Activated CD4-positive, alpha-beta memory T cell treated with anti-CD3 and anti-CD28 coated beads, Interleukin-2, amount 10 ng/mL, durations not matched to agents 7 days and 5 days (primary cell): ENCODE measurements around the gene MTHFR. TPM values are rescaled to one million over a fixed set of nuclear protein-coding genes. Genes with fewer than 3 reads are reported as not detected.

Source experiments
- CTCF ChIA-PET: fragments of 350-600 bp; sonication (Branson Sonifier 250); formaldehyde crosslinking; loops from one replicate; lab custom pipeline; 2021; ENCODE audit warnings: antibody characterized with exemption, inconsistent platforms; lab: Charles Lee
- POLR2A ChIA-PET: fragments of 350-600 bp; sonication (Branson Sonifier 250); formaldehyde crosslinking; loops from one replicate; lab custom pipeline; 2021; ENCODE audit warnings: antibody characterized with exemption; lab: Charles Lee
- DNase-seq: peaks from one replicate; pipeline ENCODE4 v3.0.0-alpha.2; 2020
- H3K27ac Mint-ChIP-seq: one replicate; pipeline ENCODE4 v1.8.0; 2021; ENCODE audit warnings: mild to moderate bottlenecking, mixed read lengths
- H3K27me3 Mint-ChIP-seq: one replicate; pipeline ENCODE4 v1.8.0; 2021; ENCODE audit warnings: mixed read lengths
- H3K36me3 Mint-ChIP-seq: one replicate; pipeline ENCODE4 v1.8.0; 2021; ENCODE audit warnings: low read depth, mixed read lengths
- H3K4me1 Mint-ChIP-seq: one replicate; pipeline ENCODE4 v1.8.0; 2021; ENCODE audit warnings: mixed read lengths
- H3K4me3 Mint-ChIP-seq: one replicate; pipeline ENCODE4 v1.8.0; 2021; ENCODE audit warnings: mild to moderate bottlenecking, mixed read lengths
- H3K9me3 Mint-ChIP-seq: one replicate; pipeline ENCODE4 v1.8.0; 2021; ENCODE audit warnings: mixed read lengths
- total RNA-seq, 2 experiments: library from RNA; stranded (reverse); gene quantifications; one replicate each; pipeline ENCODE4 v1.2.3, GENCODE V29; 2021

The MTHFR gene
- total RNA-seq, 2 experiments from 2014 or later = 29.4 to 32.2 TPM

- Mint-ChIP-seq H3K36me3 (no peaks in the 10 kb centered on the region), H3K4me1 (no peaks in the 10 kb centered on the region), H3K4me3 (no peak overlapping the region), H3K27ac (no peak overlapping the region), H3K9me3 (no peaks in the 10 kb centered on the region), H3K27me3 (no peaks in the 10 kb centered on the region)
- DNase-seq = no peak
- CTCF ChIA-PET = no interaction called here
- POLR2A ChIA-PET = interaction anchor here (1.1 kb wide), 1 partner anchor 21 kb away, joined by 3 read pairs; no protein-coding TSS in a partner anchor
These were observed 23.5 kb downstream of the MTHFR start for GRCh38 chr1:11782127-11782708.

- CTCF ChIA-PET = no interaction called here
- Mint-ChIP-seq H3K27ac (no peak overlapping the region), H3K36me3 (no peaks in the 10 kb centered on the region), H3K9me3 (no peaks in the 10 kb centered on the region), H3K4me3 (no peak overlapping the region), H3K4me1 (no peaks in the 10 kb centered on the region), H3K27me3 (no peaks in the 10 kb centered on the region)
- no peak for DNase-seq
- POLR2A ChIA-PET = no interaction called here
These were observed 24.5 kb downstream of the MTHFR start for GRCh38 chr1:11781297-11781696.

- Mint-ChIP-seq H3K4me3 (no peak overlapping the region), H3K27me3 (no peaks in the 10 kb centered on the region), H3K4me1 (no peaks in the 10 kb centered on the region), H3K9me3 (no peaks in the 10 kb centered on the region), H3K27ac (no peak overlapping the region), H3K36me3 (no peaks in the 10 kb centered on the region)
- ChIA-PET CTCF (interaction anchor here (0.7 kb wide), 1 partner anchor 139 kb away, joined by 3 read pairs; no protein-coding TSS in a partner anchor), POLR2A (no interaction called here)
- DNase-seq = no peak
These were observed 25.2 kb downstream of the MTHFR start for GRCh38 chr1:11780380-11781147.

- Mint-ChIP-seq H3K27ac (no peak overlapping the region), H3K27me3 (no peaks in the 10 kb centered on the region)
- CTCF ChIA-PET = interaction anchor here (0.7 kb wide), 1 partner anchor 138 kb away, joined by 3 read pairs; no protein-coding TSS in a partner anchor
These were observed 25.9 kb downstream of the MTHFR start for GRCh38 chr1:11779715-11780379.

GRCh38 chr1:11778844-11779623 lies 26.7 kb downstream of the MTHFR start:
- no peaks in the 10 kb centered on the region for H3K36me3 Mint-ChIP-seq
- DNase-seq = no peak
- H3K27me3 Mint-ChIP-seq = peaks cover 5% of the 10 kb centered on the region
- no peak overlapping the region for H3K4me3 Mint-ChIP-seq
- H3K9me3 Mint-ChIP-seq = no peaks in the 10 kb centered on the region
- H3K4me1 Mint-ChIP-seq = no peaks in the 10 kb centered on the region
- H3K27ac Mint-ChIP-seq = no peak overlapping the region
- CTCF ChIA-PET = no interaction called here
- POLR2A ChIA-PET = no interaction called here

More at GRCh38 chr1:11779715-11780379, 25.9 kb downstream of the MTHFR start:
- no peaks in the 10 kb centered on the region for H3K4me1 Mint-ChIP-seq
- no peaks in the 10 kb centered on the region for H3K9me3 Mint-ChIP-seq
- no peaks in the 10 kb centered on the region for H3K36me3 Mint-ChIP-seq
- no peak for DNase-seq
- POLR2A ChIA-PET = no interaction called here
- no peak overlapping the region for H3K4me3 Mint-ChIP-seq

- no peak for DNase-seq
- Mint-ChIP-seq H3K36me3 (no peaks in the 10 kb centered on the region), H3K4me3 (no peak overlapping the region), H3K9me3 (no peaks in the 10 kb centered on the region), H3K27me3 (peaks cover 5% of the 10 kb centered on the region), H3K27ac (no peak overlapping the region), H3K4me1 (no peaks in the 10 kb centered on the region)
- CTCF ChIA-PET = no interaction called here
- POLR2A ChIA-PET = no interaction called here
These were observed 27.4 kb downstream of the MTHFR start for GRCh38 chr1:11778336-11778735.

GRCh38 chr1:11777658-11778322 lies 28.0 kb downstream of the MTHFR start:
- Mint-ChIP-seq H3K36me3 (no peaks in the 10 kb centered on the region), H3K27me3 (peaks cover 5% of the 10 kb centered on the region), H3K9me3 (no peaks in the 10 kb centered on the region), H3K4me3 (no peak overlapping the region), H3K4me1 (no peaks in the 10 kb centered on the region), H3K27ac (no peak overlapping the region)
- CTCF ChIA-PET = no interaction called here
- DNase-seq = no peak
- POLR2A ChIA-PET = no interaction called here

GRCh38 chr1:11774753-11775152 lies 31.0 kb downstream of the MTHFR start:
- Mint-ChIP-seq H3K4me1 (no peaks in the 10 kb centered on the region), H3K27ac (no peak overlapping the region), H3K4me3 (no peak overlapping the region), H3K27me3 (peaks cover 5% of the 10 kb centered on the region), H3K36me3 (no peaks in the 10 kb centered on the region), H3K9me3 (no peaks in the 10 kb centered on the region)
- ChIA-PET CTCF (no interaction called here), POLR2A (no interaction called here)
- no peak for DNase-seq

- Mint-ChIP-seq H3K4me3 (no peak overlapping the region), H3K27ac (no peak overlapping the region), H3K27me3 (peaks cover 5% of the 10 kb centered on the region), H3K4me1 (no peaks in the 10 kb centered on the region), H3K36me3 (no peaks in the 10 kb centered on the region), H3K9me3 (no peaks in the 10 kb centered on the region)
- no peak for DNase-seq
- CTCF ChIA-PET = no interaction called here
- POLR2A ChIA-PET = interaction anchor here (1.8 kb wide), 1 partner anchor 136 kb away, joined by 7 read pairs; no protein-coding TSS in a partner anchor
These were observed 33.3 kb downstream of the MTHFR start for GRCh38 chr1:11772458-11772857.

- Mint-ChIP-seq H3K4me3 (no peak overlapping the region), H3K9me3 (no peaks in the 10 kb centered on the region), H3K27me3 (peaks cover 5% of the 10 kb centered on the region), H3K27ac (no peak overlapping the region), H3K4me1 (no peaks in the 10 kb centered on the region), H3K36me3 (no peaks in the 10 kb centered on the region)
- ChIA-PET POLR2A (interaction anchor here (1.8 kb wide), 1 partner anchor 136 kb away, joined by 7 read pairs; no protein-coding TSS in a partner anchor), CTCF (no interaction called here)
- DNase-seq = no peak
These were observed 34.2 kb downstream of the MTHFR start for GRCh38 chr1:11771481-11772043.

GRCh38 chr1:11770011-11770410 lies 35.8 kb downstream of the MTHFR start:
- peaks cover 5% of the 10 kb centered on the region for H3K27me3 Mint-ChIP-seq
- ChIA-PET POLR2A (no interaction called here), CTCF (interaction anchor here (0.5 to 0.7 kb wide), 2 partner anchors 22 to 59 kb away, joined by 3 read pairs; no protein-coding TSS in a partner anchor)
- no peak overlapping the region for H3K27ac Mint-ChIP-seq
- no peak for DNase-seq
- H3K4me3 Mint-ChIP-seq = no peak overlapping the region
- no peaks in the 10 kb centered on the region for H3K4me1 Mint-ChIP-seq
- no peaks in the 10 kb centered on the region for H3K9me3 Mint-ChIP-seq
- no peaks in the 10 kb centered on the region for H3K36me3 Mint-ChIP-seq

- no peak for DNase-seq
- Mint-ChIP-seq H3K4me1 (no peaks in the 10 kb centered on the region), H3K27me3 (peaks cover under 1% of the 10 kb centered on the region), H3K36me3 (no peaks in the 10 kb centered on the region), H3K4me3 (no peak overlapping the region), H3K27ac (no peak overlapping the region), H3K9me3 (no peaks in the 10 kb centered on the region)
- ChIA-PET CTCF (no interaction called here), POLR2A (no interaction called here)
These were observed 36.5 kb downstream of the MTHFR start for GRCh38 chr1:11769274-11769673.
